Ovary (tissue), 3 donors: ENCODE results near the gene NBDY.

Experiments used
- CTCF ChIP-seq, 3 donors: fragments of 450-650 bp in 2 of 3; fragments of 200-600 bp in 1 of 3; IDR thresholded peaks; one replicate each; pipeline versions ENCODE4 v1.5.1 to v1.8.0; 2016 to 2022; ENCODE audit warnings: antibody characterized with exemption in 3 of 3, mild to moderate bottlenecking in 1 of 3
- EP300 ChIP-seq: sonication (generic); formaldehyde crosslinking; IDR thresholded peaks from one replicate; pipeline ENCODE4 v1.6.1; 2017; ENCODE audit warnings: antibody characterized with exemption
- donor health status: DM: no; HTN: no; CAD: no.

DNA sequence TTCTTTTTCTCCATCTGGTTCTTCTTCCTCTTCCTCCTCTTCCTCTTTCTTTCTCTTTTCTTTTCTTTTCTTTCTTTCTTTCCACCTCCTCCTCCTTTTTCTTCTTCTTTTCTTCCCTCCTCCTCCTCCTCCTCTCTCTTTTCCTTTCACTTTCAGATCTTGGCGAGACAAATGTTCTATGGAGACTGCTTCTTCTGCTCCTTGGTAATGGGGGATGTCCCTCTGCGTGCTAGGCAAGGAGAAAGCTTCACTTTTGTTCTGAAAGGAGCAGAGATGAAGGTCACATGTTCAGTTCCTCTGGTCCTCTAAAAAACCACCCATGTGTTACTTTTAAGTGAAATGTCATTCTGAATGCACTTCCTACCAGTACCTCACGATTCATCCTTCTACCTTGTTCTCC is 33.2 kb downstream of the NBDY start:
- TF ChIP-seq CTCF (IDR thresholded peaks at IDR 0.05) (no peak), EP300 (no peak)
